ENCODE results near the gene LCMT1.

The LCMT1 gene

DNA sequence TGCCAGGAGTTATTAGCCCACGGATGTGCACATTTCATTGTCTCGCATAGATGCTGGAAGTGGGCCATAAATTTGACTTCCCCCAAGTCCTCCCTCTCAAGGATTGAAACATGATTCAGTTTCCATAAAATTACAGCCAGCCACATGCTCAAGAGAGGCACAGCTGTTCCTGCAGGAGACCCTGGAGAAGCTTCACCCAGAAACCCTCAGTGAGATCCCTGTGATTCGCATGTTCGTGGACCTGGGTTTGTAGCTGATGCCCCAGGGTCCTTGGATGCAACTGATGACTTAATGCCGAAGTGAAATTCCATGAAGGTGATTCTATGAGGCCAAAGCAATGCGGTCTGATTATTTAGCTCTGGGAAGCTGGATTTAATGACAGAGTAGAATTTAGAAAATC lies 80.6 kb downstream of the LCMT1 start:
- no peaks in the 10 kb centered on the region for H3K79me2 ChIP-seq (ENCODE audit: control insufficient read depth, insufficient read depth, low read length, unreplicated experiment)
- no peaks in the 10 kb centered on the region for H3K36me3 ChIP-seq (ENCODE audit: insufficient read depth, low read length)
- no peak overlapping the region for H2AFZ ChIP-seq (ENCODE audit: low read length, unreplicated experiment)
- no peak overlapping the region for H3K4me3 ChIP-seq (ENCODE audit: low read depth, low read length)
- H3K27me3 ChIP-seq (ENCODE audit: insufficient read depth, low read length), result no peaks in the 10 kb centered on the region
- no peaks in the 10 kb centered on the region for H3K4me1 ChIP-seq (ENCODE audit: control insufficient read depth, insufficient read depth, low read length, unreplicated experiment)
- no peak overlapping the region for H3K27ac ChIP-seq (ENCODE audit: low read depth, low read length)

DNA sequence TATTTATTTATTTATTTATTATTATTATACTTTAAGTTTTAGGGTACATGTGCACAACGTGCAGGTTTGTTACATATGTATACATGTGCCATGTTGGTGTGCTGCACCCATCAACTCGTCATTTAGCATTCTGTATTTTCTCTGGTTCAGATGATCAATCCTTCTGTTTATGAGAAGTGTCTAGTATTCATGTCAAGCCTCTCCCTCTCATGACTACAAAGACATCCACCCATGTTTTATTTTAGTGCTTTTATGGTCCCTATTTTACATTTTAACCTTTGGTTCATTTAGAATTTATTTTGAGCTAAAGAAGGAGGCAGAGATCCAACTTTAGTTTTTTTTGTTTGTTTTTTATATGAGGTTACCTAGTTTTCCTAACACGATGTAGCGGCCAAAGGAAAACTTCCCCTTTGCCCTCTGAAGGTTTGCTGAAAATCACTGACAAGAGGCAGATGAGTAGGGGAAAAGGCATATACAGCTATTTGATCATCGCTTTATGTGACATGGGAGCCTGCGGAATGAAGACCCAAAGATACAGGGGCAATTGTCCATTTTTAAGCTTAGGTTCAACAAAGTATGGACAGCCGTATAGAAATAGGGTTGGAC lies 82.8 kb downstream of the LCMT1 start:
- H3K27me3 ChIP-seq (ENCODE audit: insufficient read depth, low read length), result no peaks in the 10 kb centered on the region
- H3K4me3 ChIP-seq (ENCODE audit: low read depth, low read length), result no peak overlapping the region
- H2AFZ ChIP-seq (ENCODE audit: low read length, unreplicated experiment), result no peak overlapping the region
- peaks cover 7% of the 10 kb centered on the region for H3K4me1 ChIP-seq (ENCODE audit: control insufficient read depth, insufficient read depth, low read length, unreplicated experiment)
- H3K79me2 ChIP-seq (ENCODE audit: control insufficient read depth, insufficient read depth, low read length, unreplicated experiment), result no peaks in the 10 kb centered on the region
- H3K27ac ChIP-seq (ENCODE audit: low read depth, low read length), result no peak overlapping the region
- H3K36me3 ChIP-seq (ENCODE audit: insufficient read depth, low read length), result no peaks in the 10 kb centered on the region

GRCh38 chr16:25198021-25198420 lies 86.5 kb downstream of the LCMT1 start:
- no peak overlapping the region for H2AFZ ChIP-seq (ENCODE audit: low read length, unreplicated experiment)
- no peaks in the 10 kb centered on the region for H3K79me2 ChIP-seq (ENCODE audit: control insufficient read depth, insufficient read depth, low read length, unreplicated experiment)
- H3K4me1 ChIP-seq (ENCODE audit: control insufficient read depth, insufficient read depth, low read length, unreplicated experiment), result peaks cover 7% of the 10 kb centered on the region
- H3K4me3 ChIP-seq (ENCODE audit: low read depth, low read length), result no peak overlapping the region
- H3K27me3 ChIP-seq (ENCODE audit: insufficient read depth, low read length), result no peaks in the 10 kb centered on the region
- H3K27ac ChIP-seq (ENCODE audit: low read depth, low read length), result no peak overlapping the region
- no peaks in the 10 kb centered on the region for H3K36me3 ChIP-seq (ENCODE audit: insufficient read depth, low read length)

GRCh38 chr16:25199457-25199856 lies 87.9 kb downstream of the LCMT1 start:
- H3K4me3 ChIP-seq (ENCODE audit: low read depth, low read length), result no peak overlapping the region
- H3K27me3 ChIP-seq (ENCODE audit: insufficient read depth, low read length), result no peaks in the 10 kb centered on the region
- no peaks in the 10 kb centered on the region for H3K79me2 ChIP-seq (ENCODE audit: control insufficient read depth, insufficient read depth, low read length, unreplicated experiment)
- H3K27ac ChIP-seq (ENCODE audit: low read depth, low read length), result no peak overlapping the region
- no peaks in the 10 kb centered on the region for H3K36me3 ChIP-seq (ENCODE audit: insufficient read depth, low read length)
- H2AFZ ChIP-seq (ENCODE audit: low read length, unreplicated experiment), result no peak overlapping the region
- H3K4me1 ChIP-seq (ENCODE audit: control insufficient read depth, insufficient read depth, low read length, unreplicated experiment), result peaks cover 7% of the 10 kb centered on the region

GRCh38 chr16:25210758-25211157 lies 99.2 kb downstream of the LCMT1 start:
- Histone ChIP-seq H3K79me2 (ENCODE audit: control insufficient read depth, insufficient read depth, low read length, unreplicated experiment) (no peaks in the 10 kb centered on the region), H3K27ac (ENCODE audit: low read depth, low read length) (no peak overlapping the region), H3K27me3 (ENCODE audit: insufficient read depth, low read length) (no peaks in the 10 kb centered on the region), H2AFZ (ENCODE audit: low read length, unreplicated experiment) (no peak overlapping the region), H3K36me3 (ENCODE audit: insufficient read depth, low read length) (no peaks in the 10 kb centered on the region), H3K4me1 (ENCODE audit: control insufficient read depth, insufficient read depth, low read length, unreplicated experiment) (no peaks in the 10 kb centered on the region), H3K4me3 (ENCODE audit: low read depth, low read length) (no peak overlapping the region)

GRCh38 chr16:25212636-25213035 lies 101.1 kb downstream of the LCMT1 start:
- H2AFZ ChIP-seq (ENCODE audit: low read length, unreplicated experiment), result no peak overlapping the region
- peaks cover 5% of the 10 kb centered on the region; the same call in 1 of the 2 replicates for H3K27me3 ChIP-seq (ENCODE audit: insufficient read depth, low read length)
- H3K4me1 ChIP-seq (ENCODE audit: control insufficient read depth, insufficient read depth, low read length, unreplicated experiment), result no peaks in the 10 kb centered on the region
- H3K79me2 ChIP-seq (ENCODE audit: control insufficient read depth, insufficient read depth, low read length, unreplicated experiment), result no peaks in the 10 kb centered on the region
- no peaks in the 10 kb centered on the region for H3K36me3 ChIP-seq (ENCODE audit: insufficient read depth, low read length)
- no peak overlapping the region for H3K4me3 ChIP-seq (ENCODE audit: low read depth, low read length)
- no peak overlapping the region for H3K27ac ChIP-seq (ENCODE audit: low read depth, low read length)

DNA sequence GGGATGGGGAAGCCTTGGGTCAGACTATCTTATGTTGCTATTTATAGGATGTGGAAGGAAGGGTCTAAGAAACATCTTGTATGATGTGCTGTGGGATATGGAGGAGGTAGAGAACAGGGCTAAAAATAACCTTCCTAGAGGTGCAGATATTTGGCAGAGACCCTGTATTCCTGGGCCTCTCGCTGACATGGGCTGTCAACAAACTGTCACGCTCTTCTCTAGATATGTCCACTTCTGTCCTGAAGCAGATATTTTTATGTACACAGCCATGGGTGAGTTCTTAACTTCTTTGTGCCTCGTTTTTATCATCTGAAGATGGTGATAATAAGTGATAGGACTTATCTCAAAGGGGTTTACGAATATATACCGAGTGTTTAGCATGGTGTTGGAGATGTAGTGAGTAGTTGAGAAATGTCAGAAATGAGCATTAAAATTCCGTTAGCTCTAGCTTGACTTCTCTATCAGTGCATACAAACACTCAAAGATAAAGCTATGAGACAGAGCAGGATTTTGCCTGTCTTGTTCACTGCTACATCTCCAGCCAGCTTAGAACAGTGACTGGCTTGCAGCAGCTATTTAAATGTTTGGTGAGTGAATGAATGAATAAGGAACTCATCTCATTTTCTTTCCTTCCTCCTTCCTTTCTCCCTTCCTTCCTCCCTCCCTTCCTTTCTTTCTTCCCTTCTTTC lies 102.3 kb downstream of the LCMT1 start:
- H3K79me2 ChIP-seq (ENCODE audit: control insufficient read depth, insufficient read depth, low read length, unreplicated experiment), result no peaks in the 10 kb centered on the region
- H2AFZ ChIP-seq (ENCODE audit: low read length, unreplicated experiment), result no peak overlapping the region
- peaks cover 5% of the 10 kb centered on the region; the same call in 1 of the 2 replicates for H3K27me3 ChIP-seq (ENCODE audit: insufficient read depth, low read length)
- no peaks in the 10 kb centered on the region for H3K4me1 ChIP-seq (ENCODE audit: control insufficient read depth, insufficient read depth, low read length, unreplicated experiment)
- no peak overlapping the region for H3K4me3 ChIP-seq (ENCODE audit: low read depth, low read length)
- no peak overlapping the region for H3K27ac ChIP-seq (ENCODE audit: low read depth, low read length)
- H3K36me3 ChIP-seq (ENCODE audit: insufficient read depth, low read length), result no peaks in the 10 kb centered on the region

DNA sequence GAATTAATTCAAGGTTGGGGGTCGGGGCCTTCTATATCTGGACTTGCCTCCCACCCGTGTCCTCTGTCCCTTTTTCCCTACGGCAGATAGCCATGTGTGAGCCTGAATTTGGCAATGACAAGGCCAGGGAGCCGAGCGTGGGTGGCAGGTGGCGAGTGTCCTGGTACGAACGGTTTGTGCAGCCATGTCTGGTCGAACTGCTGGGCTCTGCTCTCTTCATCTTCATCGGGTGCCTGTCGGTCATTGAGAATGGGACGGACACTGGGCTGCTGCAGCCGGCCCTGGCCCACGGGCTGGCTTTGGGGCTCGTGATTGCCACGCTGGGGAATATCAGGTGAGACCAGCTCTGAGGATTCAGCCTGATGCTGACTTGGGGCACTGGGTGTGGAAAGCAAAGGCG lies 105.6 kb downstream of the LCMT1 start:
- H3K4me1 ChIP-seq (ENCODE audit: control insufficient read depth, insufficient read depth, low read length, unreplicated experiment), result no peaks in the 10 kb centered on the region
- no peaks in the 10 kb centered on the region for H3K36me3 ChIP-seq (ENCODE audit: insufficient read depth, low read length)
- H3K27me3 ChIP-seq (ENCODE audit: insufficient read depth, low read length), result peaks cover 5% of the 10 kb centered on the region; the same call in 1 of the 2 replicates
- no peaks in the 10 kb centered on the region for H3K79me2 ChIP-seq (ENCODE audit: control insufficient read depth, insufficient read depth, low read length, unreplicated experiment)
- no peak overlapping the region for H3K27ac ChIP-seq (ENCODE audit: low read depth, low read length)
- no peak overlapping the region for H2AFZ ChIP-seq (ENCODE audit: low read length, unreplicated experiment)
- no peak overlapping the region for H3K4me3 ChIP-seq (ENCODE audit: low read depth, low read length)

DNA sequence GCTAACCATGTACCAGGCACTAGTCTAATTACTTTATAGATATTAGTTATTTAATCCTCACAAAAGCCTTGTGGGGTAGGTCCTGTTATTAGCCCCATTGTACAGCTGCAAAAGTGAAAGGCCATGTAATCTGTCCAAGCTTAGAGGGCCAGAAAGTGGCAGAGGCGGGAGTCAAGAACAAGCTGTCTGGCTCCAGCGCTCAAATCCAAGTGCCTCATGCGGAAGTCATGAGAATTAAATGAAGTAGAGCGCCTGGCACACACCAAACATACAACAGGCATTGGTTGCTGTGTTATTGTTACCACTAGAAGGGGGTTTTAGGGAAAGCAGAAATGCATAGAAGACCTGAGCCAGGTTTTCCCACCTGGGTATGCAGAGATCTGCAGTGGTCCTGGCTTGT lies 106.4 kb downstream of the LCMT1 start:
- Histone ChIP-seq H3K27ac (ENCODE audit: low read depth, low read length) (no peak overlapping the region), H3K27me3 (ENCODE audit: insufficient read depth, low read length) (peaks cover 5% of the 10 kb centered on the region; the same call in 1 of the 2 replicates), H3K4me3 (ENCODE audit: low read depth, low read length) (no peak overlapping the region)

DNA sequence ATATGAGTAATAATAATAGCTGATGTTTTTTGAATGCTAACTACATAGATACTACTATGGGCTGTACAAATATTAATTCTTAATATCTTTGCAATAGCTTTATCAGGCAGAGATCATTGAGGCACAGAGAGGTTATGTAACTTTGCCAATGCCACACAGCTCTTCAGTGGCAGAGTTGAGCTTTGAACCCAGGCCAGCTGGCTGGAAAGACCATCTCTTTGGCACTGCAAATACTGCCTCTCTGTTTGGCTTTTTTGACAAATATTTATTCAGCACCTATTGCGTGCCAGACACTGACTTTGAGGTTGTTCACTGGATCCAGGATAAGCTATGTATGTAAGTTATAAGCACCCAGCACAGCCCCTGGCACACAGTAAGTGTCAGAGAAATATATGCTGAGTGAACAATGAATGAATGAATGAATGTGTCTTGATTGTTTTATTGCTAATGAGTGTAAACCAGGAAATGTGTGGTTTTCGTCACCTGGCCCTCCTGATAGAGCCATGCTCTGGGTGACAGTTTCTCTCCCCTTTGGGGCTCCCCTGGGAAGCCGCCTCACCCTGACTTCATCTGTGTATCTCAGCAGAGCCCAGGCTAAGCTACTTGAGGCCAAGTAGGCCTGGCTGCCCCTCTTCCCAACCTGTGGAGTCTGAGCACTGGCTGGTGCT lies 107.7 kb downstream of the LCMT1 start:
- H3K4me1 ChIP-seq (ENCODE audit: control insufficient read depth, insufficient read depth, low read length, unreplicated experiment), result no peaks in the 10 kb centered on the region
- peaks cover 5% of the 10 kb centered on the region; the same call in 1 of the 2 replicates for H3K27me3 ChIP-seq (ENCODE audit: insufficient read depth, low read length)
- no peak overlapping the region for H3K27ac ChIP-seq (ENCODE audit: low read depth, low read length)
- H2AFZ ChIP-seq (ENCODE audit: low read length, unreplicated experiment), result no peak overlapping the region
- no peaks in the 10 kb centered on the region for H3K36me3 ChIP-seq (ENCODE audit: insufficient read depth, low read length)
- no peaks in the 10 kb centered on the region for H3K79me2 ChIP-seq (ENCODE audit: control insufficient read depth, insufficient read depth, low read length, unreplicated experiment)
- H3K4me3 ChIP-seq (ENCODE audit: low read depth, low read length), result no peak overlapping the region

More for the DNA sequence above, 106.4 kb downstream of the LCMT1 start:
- no peaks in the 10 kb centered on the region for H3K79me2 ChIP-seq (ENCODE audit: control insufficient read depth, insufficient read depth, low read length, unreplicated experiment)
- no peaks in the 10 kb centered on the region for H3K36me3 ChIP-seq (ENCODE audit: insufficient read depth, low read length)
- no peaks in the 10 kb centered on the region for H3K4me1 ChIP-seq (ENCODE audit: control insufficient read depth, insufficient read depth, low read length, unreplicated experiment)
- H2AFZ ChIP-seq (ENCODE audit: low read length, unreplicated experiment), result no peak overlapping the region

GRCh38 chr16:25222959-25223358 lies 111.4 kb downstream of the LCMT1 start:
- no peaks in the 10 kb centered on the region for H3K36me3 ChIP-seq (ENCODE audit: insufficient read depth, low read length)

More at GRCh38 chr16:25222959-25223358, 111.4 kb downstream of the LCMT1 start:
- Histone ChIP-seq H3K4me3 (ENCODE audit: low read depth, low read length) (no peak overlapping the region), H3K27ac (ENCODE audit: low read depth, low read length) (no peak overlapping the region), H2AFZ (ENCODE audit: low read length, unreplicated experiment) (no peak overlapping the region), H3K79me2 (ENCODE audit: control insufficient read depth, insufficient read depth, low read length, unreplicated experiment) (no peaks in the 10 kb centered on the region), H3K27me3 (ENCODE audit: insufficient read depth, low read length) (no peaks in the 10 kb centered on the region), H3K4me1 (ENCODE audit: control insufficient read depth, insufficient read depth, low read length, unreplicated experiment) (no peaks in the 10 kb centered on the region)

All from ACC112 (cell line).